SK-N-SH (cell line): ENCODE results near the gene HHIPL1. TPM values are rescaled to one million over a fixed set of nuclear protein-coding genes. Genes with fewer than 3 reads are reported as not detected.

ENCODE experiments used
- CTCF ChIA-PET: fragments of 300-600, 350-600 bp; formaldehyde crosslinking; extraction: SDS; loops from one replicate; lab custom pipeline; 2021; lab: Yijun Ruan, JAX
- POLR2A ChIA-PET: fragments of 350-600 bp; sonication (Branson Sonifier 250); formaldehyde crosslinking; extraction: SDS; loops from one replicate; lab custom pipeline; 2020; ENCODE audit warnings: antibody characterized with exemption, inconsistent platforms; lab: Yijun Ruan, JAX
- DNase-seq: peaks from one replicate; pipeline ENCODE4 v3.0.0; 2012
- H2AFZ ChIP-seq: fragments of 200-600 bp; sonication (generic); 2 replicates; pipeline ENCODE4 v1.8.1; 2016; ENCODE audit warnings: antibody characterized with exemption, mild to moderate bottlenecking, low read depth
- H3F3A ChIP-seq: fragments of 200-600 bp; sonication (generic); replicated peaks from 2 replicates; pipeline ENCODE3; 2016; ENCODE audit warnings: antibody characterized with exemption, mild to moderate bottlenecking; ENCODE audit not compliant: insufficient read depth
- H3K27ac ChIP-seq, 2 experiments: fragments of 200-500 bp in 1 of 2; fragments of 200-600 bp in 1 of 2; sonication (Bioruptor generic) in 1 of 2; sonication (generic), shearing (Covaris generic) in 1 of 2; 2 replicates each; pipeline versions ENCODE4 v1.5.1 to v1.6.1; 2014 to 2016; ENCODE audit warnings: low read depth in 2 of 2, inconsistent platforms in 1 of 2, low read length in 1 of 2, mild to moderate bottlenecking in 1 of 2, mixed read lengths in 1 of 2
- H3K27me3 ChIP-seq: fragments of 200-600 bp; sonication (generic), shearing (Covaris generic); 2 replicates; pipeline ENCODE4 v1.6.1; 2016; ENCODE audit warnings: mixed run types; ENCODE audit not compliant: insufficient read depth
- H3K36me3 ChIP-seq, 2 experiments: fragments of 200-500 bp in 1 of 2; fragments of 200-600 bp in 1 of 2; sonication (Bioruptor generic) in 1 of 2; sonication (generic) in 1 of 2; replicated peaks in 1 of 2; 2 replicates each; pipeline versions ENCODE3 to v1.5.1; 2014 to 2016; ENCODE audit warnings: low read length in 1 of 2, mild to moderate bottlenecking in 1 of 2; ENCODE audit not compliant: insufficient read depth in 2 of 2, control insufficient read depth in 1 of 2
- H3K4me1 ChIP-seq, 2 experiments: fragments of 200-500 bp in 1 of 2; fragments of 200-600 bp in 1 of 2; sonication (Bioruptor generic) in 1 of 2; sonication (generic), shearing (Covaris generic) in 1 of 2; 2 replicates each; pipeline versions ENCODE4 v1.5.1 to v1.6.1; 2014 to 2016; ENCODE audit warnings: low read depth in 1 of 2, low read length in 1 of 2, mixed run types in 1 of 2; ENCODE audit not compliant: insufficient read depth in 2 of 2, control insufficient read depth in 1 of 2
- H3K4me2 ChIP-seq: fragments of 200-600 bp; sonication (generic), shearing (Covaris generic); 2 replicates; pipeline ENCODE4 v1.6.1; 2017; ENCODE audit warnings: mixed run types
- H3K4me3 ChIP-seq, 2 experiments: fragments of 200-500 bp in 1 of 2; fragments of 200-600 bp in 1 of 2; sonication (Bioruptor generic) in 1 of 2; sonication (generic), shearing (Covaris generic) in 1 of 2; 2 replicates each; pipeline versions ENCODE4 v1.5.1 to v1.8.1; 2014 to 2016; ENCODE audit warnings: low read depth in 2 of 2, inconsistent platforms in 1 of 2, low read length in 1 of 2, mild to moderate bottlenecking in 1 of 2, mixed read lengths in 1 of 2, moderate library complexity in 1 of 2
- H3K79me2 ChIP-seq: fragments of 200-600 bp; sonication (generic); 2 replicates; pipeline ENCODE4 v1.8.1; 2017; ENCODE audit warnings: mild to moderate bottlenecking; ENCODE audit not compliant: insufficient read depth
- H3K9ac ChIP-seq: fragments of 200-600 bp; sonication (generic); 2 replicates; pipeline ENCODE4 v1.6.1; 2017; ENCODE audit warnings: mixed run types
- H3K9me2 ChIP-seq: fragments of 200-600 bp; sonication (generic); 2 replicates; pipeline ENCODE4 v1.6.1; 2017; ENCODE audit warnings: mixed run types
- H3K9me3 ChIP-seq: fragments of 200-600 bp; sonication (generic); 2 replicates; pipeline ENCODE4 v1.6.1; 2017; ENCODE audit warnings: mixed run types, mild to moderate bottlenecking, moderate library complexity
- H4K20me1 ChIP-seq: fragments of 200-600 bp; sonication (generic); 2 replicates; pipeline ENCODE4 v1.6.1; 2017; ENCODE audit warnings: mild to moderate bottlenecking, mixed run types; ENCODE audit not compliant: insufficient read depth
- CHD2 ChIP-seq: fragments of 150-350 bp; IDR thresholded peaks from 2 replicates; pipeline ENCODE4 v1.6.1; 2018; ENCODE audit warnings: low read length; ENCODE audit not compliant: partially characterized antibody
- EP300 ChIP-seq, 2 experiments: IDR thresholded peaks; 2 replicates each; pipeline versions ENCODE4 v1.4.0 to v1.6.1; 2012; ENCODE audit warnings: borderline replicate concordance in 1 of 2, low read depth in 1 of 2, low read length in 1 of 2
- FOSL2 ChIP-seq: IDR thresholded peaks from 2 replicates; pipeline ENCODE4 v1.4.0; 2012; ENCODE audit warnings: low read depth, mild to moderate bottlenecking, moderate library complexity, borderline replicate concordance
- FOXJ3 ChIP-seq: sonication (generic); formaldehyde crosslinking; IDR thresholded peaks from 2 replicates; pipeline ENCODE4 v1.5.1; 2020; ENCODE audit warnings: mild to moderate bottlenecking, missing genetic modification reagents
- GATA2 ChIP-seq: sonication (generic); formaldehyde crosslinking; IDR thresholded peaks from 2 replicates; pipeline ENCODE4 v1.5.0; 2020; ENCODE audit warnings: mild to moderate bottlenecking, missing genetic modification reagents
- JUND ChIP-seq: IDR thresholded peaks from 2 replicates; pipeline ENCODE4 v1.4.0; 2012
- MEF2A ChIP-seq: IDR thresholded peaks from 2 replicates; pipeline ENCODE4 v1.4.0; 2012; ENCODE audit warnings: low read depth, borderline replicate concordance
- MXI1 ChIP-seq: IDR thresholded peaks from 2 replicates; pipeline ENCODE4 v1.6.1; 2012; ENCODE audit warnings: mild to moderate bottlenecking, low read depth, low read length, improper control_type of control experiment
- NRF1 ChIP-seq: IDR thresholded peaks from 2 replicates; pipeline ENCODE4 v1.6.1; 2012; ENCODE audit warnings: low read depth, mild to moderate bottlenecking, low read length
- PBX3 ChIP-seq: IDR thresholded peaks from 2 replicates; pipeline ENCODE4; 2012
- POLR2AphosphoS5 ChIP-seq: IDR thresholded peaks from 2 replicates; pipeline ENCODE4 v1.6.1; 2012; ENCODE audit warnings: low read depth, low read length
- RAD21 ChIP-seq: IDR thresholded peaks from 2 replicates; pipeline ENCODE4 v1.6.1; 2012; ENCODE audit warnings: mild to moderate bottlenecking, low read length
- RCOR1 ChIP-seq: fragments of 150-350 bp; IDR thresholded peaks from 2 replicates; pipeline ENCODE4 v1.6.1; 2017; ENCODE audit warnings: antibody characterized with exemption, low read length
- REST ChIP-seq: IDR thresholded peaks from 2 replicates; pipeline ENCODE4 v1.6.1; 2012; ENCODE audit warnings: mild to moderate bottlenecking, low read depth, low read length, moderate library complexity
- RFX5 ChIP-seq: IDR thresholded peaks from 2 replicates; pipeline ENCODE4 v1.6.1; 2012; ENCODE audit warnings: mild to moderate bottlenecking, improper control_type of control experiment, low read length
- SIN3A ChIP-seq: IDR thresholded peaks from 2 replicates; pipeline ENCODE4 v1.6.1; 2012; ENCODE audit warnings: low read depth, mild to moderate bottlenecking, low read length, moderate library complexity, borderline replicate concordance
- SMC3 ChIP-seq: IDR thresholded peaks from 2 replicates; pipeline ENCODE4 v1.6.1; 2012; ENCODE audit warnings: low read depth, low read length, improper control_type of control experiment
- TAF1 ChIP-seq: IDR thresholded peaks from 2 replicates; pipeline ENCODE4 v1.6.1; 2012; ENCODE audit warnings: low read depth, mild to moderate bottlenecking, low read length, moderate library complexity, borderline replicate concordance
- TCF12 ChIP-seq: IDR thresholded peaks from 2 replicates; pipeline ENCODE4 v1.4.0; 2012
- TEAD4 ChIP-seq: IDR thresholded peaks from 2 replicates; pipeline ENCODE4 v1.4.0; 2012; ENCODE audit warnings: mild to moderate bottlenecking, borderline replicate concordance; ENCODE audit not compliant: insufficient read depth
- USF1 ChIP-seq: IDR thresholded peaks from 2 replicates; pipeline ENCODE4 v1.4.0; 2012; ENCODE audit warnings: low read depth, borderline replicate concordance
- YY1 ChIP-seq: IDR thresholded peaks from 2 replicates; pipeline ENCODE4 v1.4.0; 2012; ENCODE audit warnings: low read depth, mild to moderate bottlenecking
- ZBTB33 ChIP-seq: IDR thresholded peaks from 2 replicates; pipeline ENCODE4 v1.4.0; 2012; ENCODE audit warnings: low read depth, borderline replicate concordance
- WGBS: methylation state at CpG from one replicate; pipeline ENCODE4 v1.1.6; 2017; ENCODE audit warnings: low lambda C conversion rate; 5-methylcytosine and 5-hydroxymethylcytosine counted together
- polyA plus RNA-seq, 3 experiments: library from polyadenylated mRNA; depleted of rRNA; stranded (reverse); fragments of >200 nt; gene quantifications; 2 replicates each; pipeline ENCODE4 v1.2.3, GENCODE V29; 2012

HHIPL1 gene
- polyA plus RNA-seq, 1 of the 3 experiments (the other 2 are of a cell fraction), result 0.02 TPM

- Histone ChIP-seq H2AFZ (no peak overlapping the region), H3K27me3 (no peaks in the 10 kb centered on the region), H3K9ac (no peak overlapping the region), H3K36me3 (no peaks in the 10 kb centered on the region), H3K9me2 (no peaks in the 10 kb centered on the region), H3K4me3 (no peak overlapping the region), H3K79me2 (no peaks in the 10 kb centered on the region), H3K4me2 (no peak overlapping the region), H3K4me1 (peaks cover 0 to 8% of the 10 kb centered on the region in 2 experiments; a peak in 1 of 4 replicates), H4K20me1 (no peaks in the 10 kb centered on the region), H3K27ac (no peak overlapping the region), H3F3A (no peaks in the 10 kb centered on the region), H3K9me3 (no peaks in the 10 kb centered on the region)
- no peak for TF ChIP-seq USF1
- TF ChIP-seq TCF12, result no peak
- no peak for TF ChIP-seq NRF1
- no peak for TF ChIP-seq MXI1
- no peak for TF ChIP-seq FOSL2
- no peak for TF ChIP-seq PBX3
- no peak for TF ChIP-seq POLR2AphosphoS5
- TF ChIP-seq JUND, result no peak
- TF ChIP-seq SIN3A, result no peak
- TF ChIP-seq SMC3, result no peak
- no peak for TF ChIP-seq RFX5
- no peak for TF ChIP-seq FOXJ3
- no peak for TF ChIP-seq TEAD4
- TF ChIP-seq YY1, result no peak
- no peak for TF ChIP-seq EP300 (IDR thresholded peaks at IDR 0.05; ENCODE audit: borderline replicate concordance in 1 of 2, low read depth in 1 of 2, low read length in 1 of 2)
- ChIA-PET POLR2A (no interaction called here), CTCF (interaction anchor here (0.6 to 2.3 kb wide), 3 partner anchors 54 to 117 kb away, joined by 3 to 15 read pairs (median 3); no protein-coding TSS in a partner anchor)
- DNase-seq, result no peak
- WGBS, result 83% methylated on average over 10 of the region's 10 CpGs
These were observed 10.5 kb upstream of the HHIPL1 start for GRCh38 chr14:99634443-99634842.

GRCh38 chr14:99635116-99635515, 9.8 kb upstream of the HHIPL1 start:
- WGBS, result 84% methylated on average over 8 of the region's 8 CpGs
- no peaks in the 10 kb centered on the region for H3K9me3 ChIP-seq
- CTCF ChIA-PET, result no interaction called here
- TF ChIP-seq MEF2A (no peak), CHD2 (no peak), REST (no peak), NRF1 (no peak), TAF1 (no peak), RAD21 (no peak), RCOR1 (no peak), MXI1 (no peak), JUND (no peak), FOSL2 (no peak), GATA2 (CRISPR knock-in tag) (no peak), ZBTB33 (no peak)

More at GRCh38 chr14:99635116-99635515, 9.8 kb upstream of the HHIPL1 start:
- Histone ChIP-seq H4K20me1 (no peaks in the 10 kb centered on the region), H3K27ac (no peak overlapping the region), H3K4me1 (peaks cover 0 to 8% of the 10 kb centered on the region in 2 experiments; a peak in 1 of 4 replicates), H3K4me3 (no peak overlapping the region), H2AFZ (no peak overlapping the region), H3K4me2 (no peak overlapping the region), H3K27me3 (no peaks in the 10 kb centered on the region), H3K9me2 (no peaks in the 10 kb centered on the region), H3F3A (no peaks in the 10 kb centered on the region), H3K9ac (no peak overlapping the region), H3K79me2 (no peaks in the 10 kb centered on the region), H3K36me3 (no peaks in the 10 kb centered on the region)
- POLR2A ChIA-PET, result no interaction called here
- DNase-seq, result no peak
